ENCODE data around the gene REXO5.

DNA sequence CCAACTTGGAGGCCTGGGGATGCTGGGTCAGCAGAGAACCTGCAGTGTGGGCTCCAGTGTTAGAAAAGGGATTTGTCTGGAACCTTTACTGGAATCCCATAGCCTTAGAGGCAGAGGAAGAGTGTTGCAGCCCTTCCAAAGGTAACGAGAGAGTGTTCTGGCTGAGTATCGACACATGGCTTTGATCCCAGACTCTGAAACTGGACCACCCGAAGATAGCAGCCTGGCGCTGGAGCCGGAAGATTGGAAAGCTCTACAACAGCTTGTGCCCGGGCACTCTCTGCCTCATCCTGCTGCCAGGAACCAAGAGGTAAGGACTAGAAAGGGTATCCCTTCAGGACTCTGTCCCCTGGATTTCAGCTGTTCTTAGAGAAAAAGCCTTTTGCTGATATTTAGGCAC, 39.7 kb downstream of the REXO5 start:
- TF ChIP-seq POLR2A (IDR thresholded peaks at IDR 0.05), result no peak
- TF ChIP-seq, protein P1, sequence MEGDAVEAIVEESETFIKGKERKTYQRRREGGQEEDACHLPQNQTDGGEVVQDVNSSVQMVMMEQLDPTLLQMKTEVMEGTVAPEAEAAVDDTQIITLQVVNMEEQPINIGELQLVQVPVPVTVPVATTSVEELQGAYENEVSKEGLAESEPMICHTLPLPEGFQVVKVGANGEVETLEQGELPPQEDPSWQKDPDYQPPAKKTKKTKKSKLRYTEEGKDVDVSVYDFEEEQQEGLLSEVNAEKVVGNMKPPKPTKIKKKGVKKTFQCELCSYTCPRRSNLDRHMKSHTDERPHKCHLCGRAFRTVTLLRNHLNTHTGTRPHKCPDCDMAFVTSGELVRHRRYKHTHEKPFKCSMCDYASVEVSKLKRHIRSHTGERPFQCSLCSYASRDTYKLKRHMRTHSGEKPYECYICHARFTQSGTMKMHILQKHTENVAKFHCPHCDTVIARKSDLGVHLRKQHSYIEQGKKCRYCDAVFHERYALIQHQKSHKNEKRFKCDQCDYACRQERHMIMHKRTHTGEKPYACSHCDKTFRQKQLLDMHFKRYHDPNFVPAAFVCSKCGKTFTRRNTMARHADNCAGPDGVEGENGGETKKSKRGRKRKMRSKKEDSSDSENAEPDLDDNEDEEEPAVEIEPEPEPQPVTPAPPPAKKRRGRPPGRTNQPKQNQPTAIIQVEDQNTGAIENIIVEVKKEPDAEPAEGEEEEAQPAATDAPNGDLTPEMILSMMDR (IDR thresholded peaks at IDR 0.05), result no peak
- no peak for TF ChIP-seq POLR2AphosphoS5 (IDR thresholded peaks at IDR 0.05)
